ENCODE measurements around the gene PALD1.

Gene PALD1

DNA sequence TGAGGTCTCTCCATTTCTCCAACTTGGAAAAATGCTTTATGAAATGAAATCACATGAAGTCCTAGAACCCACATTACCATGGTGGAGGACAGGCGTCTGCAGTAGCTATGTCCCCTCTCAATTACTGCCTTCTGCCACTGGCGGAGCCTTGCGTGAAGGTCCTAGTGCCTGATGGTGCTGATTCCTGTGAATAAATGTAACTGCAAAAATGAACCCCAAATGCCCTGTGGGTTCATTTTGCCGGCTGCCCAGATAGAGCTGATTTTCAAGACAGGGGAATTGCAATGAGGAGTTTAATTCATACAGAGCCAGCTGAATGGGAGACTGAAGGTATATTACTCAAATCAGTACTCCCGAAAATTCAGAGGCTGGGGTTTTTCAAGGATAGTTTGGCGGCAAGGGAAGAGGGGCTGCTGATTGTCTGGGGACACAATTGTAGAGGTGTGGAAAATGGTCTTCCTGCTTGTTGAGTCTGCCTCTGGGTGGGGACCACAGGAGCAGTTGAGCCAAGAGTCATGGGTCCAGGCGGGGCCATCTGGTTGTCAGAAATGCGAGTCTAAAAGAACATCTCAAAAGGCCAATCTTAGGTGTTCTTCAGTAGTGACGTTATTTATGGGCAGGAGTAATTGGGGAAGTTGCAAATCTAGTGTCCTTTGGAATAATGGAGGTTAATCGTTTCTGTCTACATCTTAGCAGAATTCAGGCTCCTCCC lies 110.4 kb downstream of the PALD1 start:
- DNase-seq (ENCODE audit: low read depth in 2 of 2), result no peak

DNA sequence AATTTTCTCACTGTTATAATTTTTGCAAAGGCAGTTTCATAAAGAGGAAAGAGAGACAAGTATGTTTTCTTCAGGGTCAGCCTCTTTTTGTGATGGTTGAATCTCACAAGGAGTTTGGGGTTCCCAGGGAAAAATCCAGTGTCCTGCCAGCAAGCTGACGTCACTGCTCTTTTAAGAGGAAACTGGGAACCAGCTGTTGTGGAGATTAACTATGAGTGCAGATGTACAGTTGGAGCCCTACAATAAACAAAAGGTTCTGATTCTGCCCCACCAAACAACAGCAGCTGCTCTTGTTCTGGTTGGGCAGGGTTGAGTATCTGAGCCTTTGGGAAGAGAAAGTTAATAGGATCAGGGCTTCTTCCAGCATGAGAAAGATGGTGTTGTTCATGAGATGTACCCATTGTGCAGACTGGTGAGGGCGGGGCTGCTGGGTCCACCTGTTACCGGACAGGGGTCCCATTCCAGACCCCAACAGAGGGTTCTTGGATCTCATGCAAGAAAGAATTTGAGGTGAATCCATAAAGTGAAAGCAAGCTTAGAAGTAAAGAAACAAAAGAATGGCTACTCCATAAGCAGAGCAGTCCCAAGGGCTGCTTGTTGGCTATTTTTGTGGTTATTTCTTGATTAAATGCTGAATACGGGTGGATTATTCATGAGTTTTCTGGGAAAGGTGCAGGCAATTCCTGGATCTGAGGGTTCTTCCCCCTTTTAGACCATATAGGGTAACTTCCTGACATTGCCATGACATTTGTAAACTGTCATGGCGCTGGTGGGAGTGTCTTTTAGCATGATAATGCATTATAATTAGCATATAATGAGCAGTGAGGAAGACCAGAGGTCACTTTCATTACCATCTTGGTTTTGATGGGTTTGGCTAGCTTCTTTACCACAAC lies 111.4 kb downstream of the PALD1 start:
- DNase-seq (ENCODE audit: low read depth in 2 of 2), result no peak

DNA sequence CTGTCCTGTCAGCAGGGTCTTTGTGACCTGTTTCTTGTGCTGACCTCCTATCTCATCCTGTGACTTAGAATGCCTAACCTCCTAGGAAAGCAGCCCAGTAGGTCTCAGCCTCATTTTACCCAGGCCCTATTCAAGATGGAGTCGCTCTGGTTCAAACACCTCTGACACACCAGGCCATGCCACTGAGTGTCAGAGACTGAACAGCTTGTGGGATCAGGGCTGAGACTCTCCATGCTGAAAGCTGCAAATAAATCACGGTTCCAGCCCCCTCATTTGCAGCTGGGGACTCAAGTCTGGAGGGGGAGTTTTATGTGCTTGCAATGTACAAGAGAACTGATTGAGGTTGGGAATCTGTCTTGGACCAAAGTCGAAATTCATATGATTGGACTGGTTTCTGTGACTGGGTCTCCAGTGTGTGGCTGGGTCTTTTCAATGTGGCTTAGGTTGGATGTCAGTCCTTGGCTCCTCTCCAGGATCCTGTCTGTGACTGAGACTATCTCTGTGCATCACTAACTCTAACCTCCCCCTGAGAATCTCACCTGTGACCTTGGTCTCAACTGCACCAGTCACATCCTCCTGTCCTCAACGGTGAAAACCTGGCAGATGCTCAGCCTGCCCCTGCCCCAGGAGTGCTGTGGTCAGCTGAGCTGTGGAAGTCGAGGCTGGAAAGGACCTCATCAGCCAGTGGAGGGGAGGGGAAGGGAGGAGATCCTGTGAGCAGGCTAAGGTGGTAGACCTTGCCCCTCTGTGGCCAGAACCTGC lies 112.3 kb downstream of the PALD1 start:
- no peak for DNase-seq (ENCODE audit: low read depth in 2 of 2)

DNA sequence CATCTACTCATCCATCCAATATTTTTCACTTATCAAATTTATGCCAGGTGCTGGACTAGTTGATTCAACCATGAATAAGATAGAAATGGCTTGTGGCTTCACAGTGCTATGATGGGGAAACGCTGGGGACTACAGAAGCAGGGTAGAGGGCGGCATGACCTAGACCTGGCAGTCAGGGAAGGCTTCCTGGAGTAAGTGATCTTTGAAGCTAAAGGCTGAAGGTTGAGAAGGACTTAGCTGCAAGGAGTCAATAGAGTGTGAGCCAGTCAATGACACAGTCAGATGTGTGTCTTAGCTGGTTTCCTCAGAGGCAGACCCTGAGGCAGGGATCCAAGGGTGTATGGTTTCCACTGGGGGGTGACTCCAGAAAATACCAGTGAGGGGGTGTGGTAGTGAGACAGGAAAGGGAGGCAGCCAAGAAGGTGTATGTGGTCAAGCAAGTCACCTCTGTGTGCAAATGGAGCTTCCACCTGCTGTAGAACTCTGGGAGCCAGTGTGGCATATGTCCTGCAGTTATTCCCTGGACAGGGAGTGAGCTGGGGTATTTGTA lies 113.7 kb downstream of the PALD1 start:
- DNase-seq (ENCODE audit: low read depth in 2 of 2), result no peak

DNA sequence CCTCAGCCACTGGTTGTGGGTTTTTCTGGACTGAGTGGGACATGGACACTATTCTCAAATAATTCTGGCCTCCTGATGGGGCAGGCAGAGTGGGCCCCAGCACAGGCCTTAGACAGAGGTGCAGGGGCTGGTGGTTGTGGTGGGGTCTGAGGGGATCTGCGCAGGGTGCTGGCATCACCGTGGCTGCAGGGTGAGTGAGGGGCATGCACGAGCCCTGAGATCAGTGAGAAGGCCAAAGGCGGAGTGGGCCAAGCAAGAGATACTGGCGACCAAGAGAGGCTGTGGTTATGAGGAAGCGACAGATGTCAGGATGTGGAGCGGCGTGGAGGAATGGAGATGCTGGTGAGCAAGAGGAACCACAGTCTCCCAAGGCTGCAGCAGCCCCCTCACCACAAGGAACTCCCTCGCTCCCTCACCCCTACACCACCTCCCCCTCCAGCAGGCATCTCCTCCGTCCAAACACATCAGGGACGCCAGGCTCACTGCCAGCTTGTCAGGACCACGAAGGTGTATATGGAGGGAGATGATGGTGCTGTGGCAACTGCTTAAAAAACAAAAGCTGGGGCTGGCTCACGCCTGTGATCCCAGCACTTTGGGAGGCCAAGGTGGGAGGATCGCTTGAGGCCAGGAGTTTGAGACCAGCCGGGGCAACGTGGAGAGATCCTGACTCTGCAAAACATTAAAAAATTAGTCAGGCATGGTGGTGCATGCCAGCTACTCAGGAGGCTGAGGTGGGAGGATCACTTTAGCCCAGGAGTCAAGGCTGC lies 114.4 kb downstream of the PALD1 start:
- no peak for DNase-seq (ENCODE audit: low read depth in 2 of 2)

DNA sequence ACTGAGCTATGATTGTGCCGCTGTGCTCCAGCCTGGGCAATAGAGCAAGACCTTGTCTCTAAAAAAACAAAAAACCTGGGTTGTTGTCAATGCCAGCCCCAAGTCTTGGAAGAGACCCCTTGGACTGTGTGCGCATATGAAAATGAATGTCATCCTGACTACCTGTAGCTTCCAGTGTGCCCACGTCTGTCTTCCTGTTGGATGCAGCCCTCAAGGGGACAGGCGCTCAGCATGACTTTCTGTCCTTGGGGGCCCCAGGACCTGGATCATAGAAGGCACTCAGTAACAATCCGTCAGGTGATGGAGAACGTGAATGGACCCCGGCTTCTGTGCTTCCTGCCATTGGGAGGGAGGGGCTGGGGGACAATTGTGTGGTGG lies 114.9 kb downstream of the PALD1 start:
- no peak for DNase-seq (ENCODE audit: low read depth in 2 of 2)

DNA sequence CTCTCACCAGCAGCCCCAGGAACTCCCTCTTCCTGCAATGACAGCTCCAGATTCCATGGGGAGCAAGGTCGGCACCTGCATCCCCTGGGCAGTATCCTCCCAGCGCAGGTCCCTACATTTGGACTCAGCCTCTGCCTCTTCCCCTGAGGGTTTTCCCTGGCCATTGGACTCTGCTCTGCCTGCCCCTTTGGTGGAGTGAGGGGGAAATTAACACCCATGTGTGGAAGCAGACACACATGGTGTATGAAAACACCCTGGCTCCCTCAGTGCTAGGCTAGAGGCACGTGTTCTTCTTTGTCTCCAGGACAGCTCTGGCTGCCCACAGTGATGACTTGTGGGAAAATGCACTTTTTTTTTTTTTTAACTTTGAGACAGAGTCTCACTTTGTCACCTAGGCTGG lies 115.6 kb downstream of the PALD1 start:
- DNase-seq (ENCODE audit: low read depth in 2 of 2), result no peak

DNA sequence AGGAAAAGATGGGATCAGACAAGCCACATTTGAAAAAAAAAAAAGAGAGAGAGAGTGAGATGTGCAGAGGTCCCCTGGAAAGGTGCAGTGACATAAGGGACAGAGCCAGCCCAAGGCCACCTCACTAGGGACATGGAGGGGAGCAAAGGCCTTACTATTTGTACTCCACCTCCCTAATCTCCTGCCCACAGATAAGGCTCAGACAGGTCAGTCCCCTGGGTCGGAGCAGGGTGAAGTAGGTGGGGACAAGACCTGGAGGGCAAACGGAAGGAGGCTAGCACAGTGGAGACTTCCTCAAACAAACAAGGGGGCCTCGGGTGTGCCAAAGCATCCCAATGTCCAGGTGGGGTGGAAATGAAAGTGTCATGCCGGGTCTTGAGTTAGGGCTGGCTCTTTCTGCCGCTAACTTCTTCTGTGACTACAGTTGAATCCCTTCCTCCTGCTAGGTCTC lies 117.0 kb downstream of the PALD1 start:
- no peak for DNase-seq (ENCODE audit: low read depth in 2 of 2)

DNA sequence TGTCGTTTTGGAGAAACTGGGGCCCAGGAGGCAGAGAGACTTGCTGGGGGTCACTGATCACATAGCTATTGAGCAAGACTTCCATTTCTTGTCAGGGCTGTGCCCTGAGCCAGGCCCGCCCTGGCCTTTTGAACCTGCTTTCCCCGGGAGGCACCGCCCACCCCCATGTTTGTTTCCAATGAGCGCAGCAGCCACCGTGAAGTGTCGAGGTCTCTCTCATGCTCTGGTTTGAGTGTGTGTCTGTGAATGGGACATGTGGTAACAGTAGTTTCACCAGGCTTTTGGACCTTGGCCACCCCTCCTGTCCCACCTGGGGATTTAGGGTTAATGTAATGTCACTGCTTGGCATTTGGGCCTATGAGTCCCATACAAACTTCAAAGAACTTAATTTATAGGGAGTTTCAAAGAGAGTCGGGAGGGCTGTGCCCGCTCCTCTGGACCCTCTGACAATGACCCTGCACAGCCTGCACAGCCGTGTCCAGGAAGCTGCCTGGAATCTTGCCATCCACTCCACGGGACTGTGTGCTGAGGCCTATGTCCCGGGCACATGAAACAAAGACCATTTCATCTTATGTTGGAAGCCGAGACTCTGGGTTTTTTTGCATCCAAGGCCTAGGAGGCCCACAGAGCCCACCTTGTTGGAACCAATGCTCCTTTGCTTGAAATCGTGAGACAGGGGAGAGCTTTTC lies 117.7 kb downstream of the PALD1 start:
- no peak for DNase-seq (ENCODE audit: low read depth in 2 of 2)

DNA sequence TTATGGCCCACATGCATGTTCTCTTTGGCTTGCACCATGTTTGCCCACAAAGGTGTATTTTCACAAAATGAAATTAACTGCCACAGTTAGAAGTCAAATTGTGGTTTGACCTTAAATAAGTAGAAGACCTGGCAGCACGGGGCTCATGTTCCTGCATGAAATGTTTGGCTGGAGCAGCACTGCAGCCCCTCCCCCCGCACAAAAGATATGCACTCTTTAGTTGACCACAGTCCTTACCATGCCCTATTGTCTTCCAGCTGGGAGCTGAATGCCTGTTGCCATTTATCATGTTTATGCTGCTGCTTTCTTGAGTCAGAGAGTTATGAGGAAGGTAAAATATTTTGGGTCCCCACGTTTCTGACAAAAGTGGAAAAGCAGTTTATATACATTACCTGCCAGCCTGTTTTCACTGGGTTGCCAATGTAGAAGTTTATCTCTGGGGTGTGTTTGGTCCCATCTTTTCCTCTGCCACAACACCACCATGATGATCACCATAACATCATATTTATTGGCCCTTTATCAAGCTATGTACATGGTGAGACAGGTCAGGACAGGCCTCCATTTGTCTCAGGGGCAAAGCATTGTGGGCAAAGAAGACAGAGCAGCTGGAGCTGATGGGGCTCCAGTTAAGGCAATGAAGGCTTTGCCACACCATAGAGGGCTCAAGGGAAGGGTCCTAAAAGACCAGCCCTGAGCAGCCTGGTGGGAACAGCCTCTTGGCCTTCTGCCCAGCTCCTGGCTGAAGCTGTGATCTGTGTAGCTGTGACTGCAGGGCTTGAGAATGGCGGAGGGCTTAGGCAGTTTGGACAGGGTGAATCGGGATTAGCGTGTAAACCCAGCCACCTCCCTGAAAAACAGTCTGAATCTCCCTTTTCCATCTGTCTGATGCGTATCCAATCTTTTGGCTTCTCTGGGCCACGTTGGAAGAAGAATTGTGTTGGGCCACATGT lies 118.6 kb downstream of the PALD1 start:
- no peak for DNase-seq (ENCODE audit: low read depth in 2 of 2)

DNA sequence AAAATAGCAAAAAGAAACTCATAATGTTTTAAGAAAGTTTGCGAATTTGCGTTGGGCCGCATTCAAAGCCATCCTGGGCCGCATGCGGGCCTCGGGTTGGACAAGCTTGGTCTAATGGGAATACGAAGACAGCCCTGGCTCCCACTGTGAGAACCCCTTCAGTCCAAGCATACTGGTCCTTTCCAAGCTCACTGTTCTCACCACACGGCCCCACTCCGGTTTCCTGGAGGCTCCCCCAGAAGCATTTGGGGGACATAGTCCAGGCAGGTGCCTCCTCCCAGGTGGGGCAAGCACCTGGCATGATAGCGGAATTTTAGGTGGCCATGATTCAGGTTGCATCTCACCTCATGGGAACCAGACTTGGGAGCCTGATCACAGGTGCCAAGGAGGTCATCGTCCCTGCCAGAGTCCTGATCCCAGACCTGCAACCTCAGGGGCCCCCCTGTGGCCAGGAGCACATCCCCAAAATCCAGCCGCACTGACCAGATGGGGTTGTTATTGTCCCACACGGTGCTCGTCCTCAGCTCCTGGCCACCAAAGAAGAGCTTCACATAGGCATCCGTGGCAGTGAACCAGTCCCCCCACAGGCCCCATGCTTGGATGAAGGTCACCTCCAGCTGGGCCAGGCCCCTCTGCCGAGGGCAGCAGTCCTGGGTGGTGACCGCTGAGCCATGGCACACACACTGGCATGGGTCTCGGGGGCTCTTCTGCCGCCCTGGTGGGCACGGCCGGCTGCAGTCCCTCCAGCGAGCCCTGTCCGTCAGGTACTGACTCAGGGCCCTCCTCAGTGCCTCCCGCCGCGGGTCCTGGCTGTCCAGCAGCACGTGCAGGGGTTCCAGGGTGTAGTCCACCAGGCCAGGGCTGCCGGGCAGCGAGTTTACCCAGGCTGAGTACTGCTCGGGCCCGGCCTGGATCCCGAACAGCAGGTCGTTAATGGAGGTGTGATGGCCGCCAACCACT lies 119.6 kb downstream of the PALD1 start:
- DNase-seq (ENCODE audit: low read depth in 2 of 2), result no peak

DNA sequence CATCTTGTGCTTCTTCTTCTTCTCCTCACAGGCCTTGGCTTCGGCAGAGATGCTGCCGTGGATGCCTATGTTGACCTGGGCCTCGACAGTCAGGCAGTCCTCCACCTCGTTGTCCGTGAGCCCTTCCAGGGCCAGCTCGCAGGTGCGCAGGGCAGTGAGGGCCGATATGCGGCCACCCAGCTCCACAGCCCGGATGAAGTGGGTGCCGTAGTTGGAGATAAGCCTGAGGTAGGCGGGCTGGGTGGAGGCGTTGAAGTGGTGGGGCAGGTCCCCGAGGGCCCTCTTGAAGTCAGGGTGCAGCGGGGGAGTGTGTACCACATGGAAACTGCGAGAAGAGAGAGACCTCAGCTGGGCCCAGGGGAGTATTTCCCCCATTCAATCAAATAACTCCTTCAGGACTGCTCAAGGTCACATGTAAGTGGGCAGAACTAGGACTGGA lies 120.3 kb downstream of the PALD1 start:
- no peak for DNase-seq (ENCODE audit: low read depth in 2 of 2)

DNA sequence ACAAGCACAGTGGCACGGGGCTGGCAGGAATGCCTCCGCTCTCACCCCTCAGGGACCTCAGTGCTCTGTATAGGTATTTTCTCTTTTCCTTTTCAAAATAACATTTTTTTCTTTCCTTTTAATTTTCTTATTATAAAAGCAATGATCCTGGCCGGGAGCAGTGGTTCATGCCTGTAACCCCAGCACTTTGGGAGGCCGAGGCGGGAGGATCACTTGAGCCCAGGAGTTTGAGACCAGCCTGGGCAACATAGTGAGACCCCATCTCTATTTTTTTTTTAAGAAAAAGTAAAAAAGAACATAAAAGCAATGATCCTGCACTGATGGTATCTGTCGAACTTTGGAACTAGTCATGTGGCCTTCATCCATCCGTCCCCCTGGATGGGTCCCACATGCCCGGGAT lies 120.8 kb downstream of the PALD1 start:
- no peak for DNase-seq (ENCODE audit: low read depth in 2 of 2)

DNA sequence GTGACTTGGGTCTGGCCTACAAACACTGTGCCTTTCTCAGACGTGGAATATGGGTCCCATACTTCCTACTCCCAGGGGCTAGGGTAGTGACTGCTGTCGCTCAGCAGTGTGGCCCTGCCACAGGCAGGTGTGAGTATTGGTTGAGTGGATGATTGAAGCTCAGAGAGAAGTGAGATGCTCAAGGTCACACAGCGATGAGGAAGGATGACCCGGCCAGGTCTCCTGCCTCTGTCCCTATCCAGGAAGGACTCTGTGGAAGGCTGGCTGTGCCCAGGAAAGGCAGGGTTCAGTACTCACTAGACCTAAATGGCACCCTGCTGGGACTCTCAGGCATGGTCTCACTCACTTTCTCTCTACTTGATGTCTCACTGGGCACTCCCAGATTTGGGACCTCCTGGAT lies 121.2 kb downstream of the PALD1 start:
- no peak for DNase-seq (ENCODE audit: low read depth in 2 of 2)

DNA sequence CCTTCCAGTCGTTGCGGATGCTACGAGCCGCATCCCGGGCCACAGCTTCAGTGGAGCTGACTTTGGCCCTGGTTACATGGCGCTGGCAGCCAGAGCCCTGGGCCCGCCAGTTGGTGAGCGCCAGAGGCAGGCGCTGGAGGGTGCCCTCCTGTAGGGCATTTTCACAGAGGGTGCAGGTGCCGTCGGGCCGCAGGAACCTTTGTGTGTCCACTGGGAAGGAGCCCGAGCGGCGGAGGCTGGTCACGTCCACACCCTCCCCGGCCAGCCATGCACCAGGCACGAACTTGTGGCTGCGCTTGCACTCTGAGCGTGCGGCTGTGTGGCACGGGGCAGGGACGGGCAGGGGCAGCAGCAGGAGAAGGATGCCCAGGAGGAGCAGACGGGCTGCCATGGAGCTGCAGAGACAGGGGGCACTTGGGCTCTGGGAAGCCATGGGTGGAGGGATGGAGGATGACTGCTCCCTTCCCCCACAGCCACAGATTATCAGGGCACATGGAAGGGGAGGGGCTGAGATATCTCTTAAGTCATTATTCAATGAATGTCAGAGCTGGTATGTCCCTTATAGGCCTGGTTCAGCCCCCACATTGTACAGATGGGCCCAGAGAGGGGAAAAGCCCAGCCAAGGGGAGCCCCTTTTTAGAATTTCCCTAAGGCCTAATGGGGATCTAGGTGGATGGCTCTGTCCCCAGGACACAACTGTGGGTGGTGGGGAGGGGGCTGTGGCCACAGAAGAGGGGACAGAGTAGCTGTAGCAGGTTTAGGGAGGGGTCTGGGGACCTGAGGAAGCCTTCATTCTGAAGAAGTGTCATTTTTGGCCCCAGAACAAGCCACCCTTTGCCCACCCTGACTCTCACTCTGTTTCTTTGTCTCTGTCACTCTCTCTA lies 122.2 kb downstream of the PALD1 start:
- no peak for DNase-seq (ENCODE audit: low read depth in 2 of 2)

DNA sequence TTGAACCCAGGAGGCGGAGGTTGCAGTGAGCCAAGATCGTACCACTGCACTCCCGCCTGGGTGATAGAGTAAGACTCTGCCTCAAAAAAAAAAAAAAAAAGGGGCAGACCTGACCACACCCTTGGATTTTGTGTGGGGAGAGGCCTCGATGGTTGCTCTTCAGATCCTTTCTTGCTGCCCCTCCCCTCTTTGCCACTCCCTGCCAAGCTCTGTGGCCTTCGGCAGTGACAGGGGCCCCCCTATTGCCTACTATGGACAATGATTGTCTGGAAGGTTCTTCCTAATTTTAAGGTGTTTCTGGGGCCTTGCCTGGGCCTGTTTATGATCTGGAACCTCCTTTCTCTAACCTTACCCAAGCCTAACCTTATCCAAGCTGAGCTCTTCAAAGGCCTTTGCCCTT lies 123.2 kb downstream of the PALD1 start:
- no peak for DNase-seq (ENCODE audit: low read depth in 2 of 2)
